H4 (cell line): Measurements from ENCODE around the gene CSTPP1. TPM values are rescaled to one million over a fixed set of nuclear protein-coding genes. Genes with fewer than 3 reads are reported as not detected.
"Not testable (repeated sequence)": the region's sequence is repeated elsewhere in the genome, so short reads cannot be mapped to it uniquely, and the experiment has no call there.

Source experiments
- DNase-seq: peaks from one replicate; pipeline ENCODE4 v3.0.0-alpha.2; 2015; ENCODE audit warnings: low spot score
- total RNA-seq: library from RNA; depleted of rRNA; stranded (reverse); fragments of >200 nt; shearing (Covaris generic); gene quantifications from 2 replicates; pipeline ENCODE4 v1.2.3, GENCODE V29; 2014

CSTPP1 gene
- total RNA-seq, 1 experiment from 2014 or later = 22.8 TPM

DNA sequence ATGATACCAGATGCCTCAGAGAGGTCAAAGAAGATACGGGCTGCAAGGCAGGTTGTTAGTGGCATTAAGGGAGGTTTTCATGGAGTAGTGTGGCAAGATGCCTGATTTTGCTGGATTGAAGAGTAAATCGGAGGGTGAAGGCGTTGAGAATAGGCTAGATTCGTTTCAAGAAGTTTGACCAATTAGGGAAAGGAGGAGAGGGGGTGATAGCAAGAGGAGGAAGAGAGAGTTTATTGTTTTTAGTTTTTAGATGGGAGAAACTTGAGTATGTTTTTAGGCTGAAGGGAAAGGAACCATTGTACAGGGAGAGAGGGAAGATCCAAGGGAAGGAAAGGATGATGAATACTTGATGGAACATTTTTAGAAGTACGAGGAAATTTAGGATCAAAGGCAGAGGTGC, 16.5 kb downstream of the CSTPP1 start:
- DNase-seq = no peak

DNA sequence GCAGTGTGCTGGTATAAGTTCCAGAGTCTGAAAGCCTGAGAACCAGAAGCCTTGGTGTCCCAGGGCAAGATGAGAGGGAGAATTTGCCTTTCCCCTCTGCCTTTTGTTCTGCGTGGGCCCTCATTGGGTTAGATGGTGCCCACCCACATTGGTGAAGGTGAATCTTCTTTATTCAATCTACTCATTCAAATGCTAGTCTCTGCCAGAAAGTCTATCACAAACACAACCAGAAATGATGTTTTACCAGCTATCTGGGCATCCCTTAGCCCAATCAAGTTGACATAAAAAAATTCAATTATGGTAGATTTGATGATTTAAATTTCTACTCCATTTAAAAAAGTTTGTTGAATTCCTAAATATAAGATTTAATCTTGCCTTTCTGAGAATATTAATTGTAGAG, 22.2 kb downstream of the CSTPP1 start:
- no peak for DNase-seq

DNA sequence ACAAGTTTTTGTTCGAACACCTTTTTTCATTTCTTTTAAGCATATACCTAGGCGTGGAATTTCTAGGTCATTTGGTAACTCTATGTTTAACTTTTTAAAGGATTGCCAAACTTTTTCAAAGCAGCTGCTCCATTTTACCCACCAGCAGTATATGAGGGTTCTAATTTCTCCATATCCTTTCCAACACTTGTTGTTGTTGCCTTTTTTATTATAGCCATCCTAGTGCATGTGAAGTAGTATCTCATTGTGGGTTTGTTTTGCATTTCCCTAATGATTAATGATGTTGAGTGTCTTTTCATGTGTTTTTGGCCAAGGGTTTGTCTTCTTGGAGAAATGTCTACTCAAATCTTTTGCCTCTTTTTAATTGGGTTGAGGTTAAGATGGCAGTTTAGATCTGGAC, 24.5 kb downstream of the CSTPP1 start:
- no peak for DNase-seq

DNA sequence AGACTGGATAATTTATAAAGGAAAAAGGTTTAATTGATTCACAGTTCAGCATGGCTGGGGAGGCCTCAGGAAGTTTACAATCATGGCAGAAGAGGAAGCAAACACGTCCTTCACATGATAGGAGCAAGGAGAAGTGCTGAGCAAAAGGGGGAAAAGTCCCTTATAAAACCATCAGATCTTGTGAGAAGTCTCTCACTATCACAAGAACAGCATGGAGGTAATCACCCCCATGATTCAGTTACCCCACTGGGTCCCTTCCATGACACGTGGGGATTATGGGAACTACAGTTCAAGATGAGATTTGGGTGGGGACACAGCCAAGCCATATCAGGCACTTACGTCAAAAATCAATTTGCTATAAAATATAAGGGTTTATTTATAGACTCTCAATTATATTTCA, 25.3 kb downstream of the CSTPP1 start:
- not testable (repeated sequence) for DNase-seq

DNA sequence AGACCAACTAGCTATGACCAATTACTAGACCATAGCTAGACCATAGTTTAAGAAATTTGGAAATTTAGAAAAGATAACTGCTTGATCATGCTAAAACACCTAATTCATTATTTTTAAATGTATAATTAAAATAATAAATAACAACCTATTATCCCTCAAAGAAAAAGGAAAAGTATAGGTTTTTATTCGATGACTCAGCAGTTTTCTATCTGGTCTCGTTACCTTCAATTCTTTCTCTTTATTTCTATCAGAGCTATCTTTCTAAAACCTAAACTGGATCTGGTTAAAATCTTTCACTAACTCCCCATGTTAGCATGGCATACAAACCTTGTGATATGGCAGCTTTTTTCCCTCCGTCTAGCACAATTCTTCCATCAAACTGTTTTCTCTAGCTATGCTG, 27.3 kb downstream of the CSTPP1 start:
- no peak for DNase-seq

DNA sequence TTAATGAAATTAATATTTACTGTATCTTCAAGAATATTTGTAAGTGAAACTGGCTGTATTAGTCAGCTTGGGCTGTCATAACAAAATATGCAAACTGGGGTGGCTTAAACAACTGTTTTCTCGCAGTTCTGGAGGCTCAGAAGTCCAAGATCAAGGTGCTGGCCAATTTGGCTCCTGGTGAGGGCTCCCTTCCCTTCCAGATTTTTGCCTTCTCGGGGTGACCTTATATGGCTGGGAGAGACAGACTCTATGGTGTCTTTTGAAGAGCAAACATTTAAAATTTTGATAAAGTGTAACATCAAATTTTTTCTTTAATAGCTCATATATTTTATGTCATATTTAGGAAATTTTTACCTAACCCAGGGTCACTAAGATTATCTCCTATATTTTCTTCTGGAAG, 30.2 kb downstream of the CSTPP1 start:
- no peak for DNase-seq

DNA sequence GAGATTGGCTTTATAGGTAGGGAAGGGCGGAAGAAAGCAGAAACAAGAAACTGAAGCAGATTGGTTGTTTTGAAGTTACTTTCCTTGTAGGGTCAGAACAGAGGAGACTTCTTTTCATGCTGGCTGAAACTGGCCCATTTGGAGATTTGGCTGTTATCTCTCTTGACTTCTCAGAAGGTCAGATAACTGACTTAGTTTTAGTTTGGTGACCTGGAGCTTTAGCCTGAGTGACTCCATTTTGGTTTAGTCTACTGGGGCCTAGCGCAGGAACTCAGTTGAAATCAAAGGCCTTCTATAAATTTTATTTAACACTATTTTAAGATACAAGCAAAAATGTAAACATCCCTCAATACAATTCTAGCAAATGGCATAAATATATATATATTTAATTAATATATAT, 31.4 kb downstream of the CSTPP1 start:
- no peak for DNase-seq

DNA sequence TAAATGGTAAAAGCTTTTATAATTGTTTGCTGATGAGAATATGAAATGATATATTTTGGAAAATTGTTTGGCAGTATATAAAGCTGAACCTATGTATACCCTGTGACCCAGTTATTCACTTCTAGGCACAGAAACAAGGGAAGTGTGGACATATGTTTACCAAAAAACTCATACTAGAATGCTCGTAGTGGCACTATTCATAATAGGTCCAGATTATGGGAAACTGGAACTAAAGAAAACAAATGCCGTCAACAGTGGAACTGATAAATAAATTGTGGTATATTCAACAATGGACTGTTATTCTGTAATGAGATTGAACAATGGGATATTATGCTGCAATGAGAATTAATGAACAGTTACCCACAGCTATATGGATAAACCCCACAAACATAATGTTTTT, 32.8 kb downstream of the CSTPP1 start:
- no peak for DNase-seq

DNA sequence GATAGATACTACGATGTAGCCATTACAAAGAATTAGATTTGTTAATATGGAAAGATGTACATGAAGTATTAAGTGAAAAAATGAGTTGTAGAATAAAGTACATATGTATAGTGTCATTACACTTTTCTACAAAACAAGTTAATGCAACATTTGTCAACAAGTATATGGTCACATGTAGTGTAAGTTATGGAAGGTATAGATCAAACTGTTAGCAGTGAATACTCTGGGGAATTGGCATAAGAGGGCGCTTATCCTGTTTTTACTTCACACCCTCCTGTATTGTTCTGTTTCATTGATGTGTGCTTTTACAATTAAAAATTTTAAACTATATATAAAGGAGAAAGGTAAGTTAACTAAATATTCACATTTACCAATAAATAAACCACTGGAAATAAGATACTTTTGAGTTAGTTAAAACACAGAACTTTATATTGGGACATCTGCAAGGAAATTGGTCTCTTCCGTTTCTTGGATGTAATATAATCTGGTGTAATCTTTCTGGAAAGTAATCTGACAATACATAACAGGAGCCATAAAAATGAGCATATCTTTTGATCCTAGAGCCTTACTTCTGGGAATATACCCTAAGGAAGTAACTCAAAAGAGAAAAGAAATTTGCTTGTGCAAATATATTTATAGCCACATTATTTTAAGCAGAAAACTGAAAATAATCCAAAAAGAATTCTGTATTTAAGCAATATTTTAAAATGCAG, 34.5 kb downstream of the CSTPP1 start:
- no peak for DNase-seq

DNA sequence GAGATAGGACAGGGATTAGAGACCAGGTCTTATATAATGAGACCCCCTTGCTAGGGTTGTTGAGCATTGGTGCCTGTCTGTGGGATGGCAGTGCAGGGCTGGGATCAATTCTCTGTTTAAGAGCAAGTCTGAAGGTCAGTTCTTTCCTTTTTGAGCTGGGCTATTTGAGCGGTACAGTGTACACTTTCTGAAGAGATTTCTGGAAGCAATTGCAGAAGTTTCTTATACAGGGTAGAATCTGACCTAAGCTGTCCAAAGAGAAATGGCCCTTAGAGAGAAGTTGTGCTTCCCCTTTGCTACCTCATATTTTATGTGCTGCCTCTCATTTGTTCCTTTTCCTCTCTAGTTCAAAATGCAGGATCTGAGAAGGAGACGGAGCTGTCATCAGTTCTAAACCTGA, 35.8 kb downstream of the CSTPP1 start:
- DNase-seq = no peak

DNA sequence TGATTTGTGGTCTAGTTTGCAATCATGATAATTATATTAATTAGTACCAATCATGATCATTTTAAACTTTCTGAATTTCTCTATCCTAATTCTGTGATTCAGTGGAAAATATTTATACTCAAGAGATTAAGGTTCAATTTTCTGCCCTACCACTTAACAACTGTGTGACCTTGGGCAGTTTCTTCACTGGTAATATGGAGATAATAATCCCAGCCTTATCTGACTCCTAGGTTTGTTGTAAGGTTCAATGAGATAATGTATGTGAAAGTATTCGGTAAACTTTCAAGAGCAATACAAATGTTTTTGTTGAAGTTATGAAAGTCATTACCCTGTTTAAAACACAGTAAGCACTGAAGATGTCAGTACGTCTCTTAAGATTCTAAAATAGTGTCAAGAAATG, 36.3 kb downstream of the CSTPP1 start:
- no peak for DNase-seq

DNA sequence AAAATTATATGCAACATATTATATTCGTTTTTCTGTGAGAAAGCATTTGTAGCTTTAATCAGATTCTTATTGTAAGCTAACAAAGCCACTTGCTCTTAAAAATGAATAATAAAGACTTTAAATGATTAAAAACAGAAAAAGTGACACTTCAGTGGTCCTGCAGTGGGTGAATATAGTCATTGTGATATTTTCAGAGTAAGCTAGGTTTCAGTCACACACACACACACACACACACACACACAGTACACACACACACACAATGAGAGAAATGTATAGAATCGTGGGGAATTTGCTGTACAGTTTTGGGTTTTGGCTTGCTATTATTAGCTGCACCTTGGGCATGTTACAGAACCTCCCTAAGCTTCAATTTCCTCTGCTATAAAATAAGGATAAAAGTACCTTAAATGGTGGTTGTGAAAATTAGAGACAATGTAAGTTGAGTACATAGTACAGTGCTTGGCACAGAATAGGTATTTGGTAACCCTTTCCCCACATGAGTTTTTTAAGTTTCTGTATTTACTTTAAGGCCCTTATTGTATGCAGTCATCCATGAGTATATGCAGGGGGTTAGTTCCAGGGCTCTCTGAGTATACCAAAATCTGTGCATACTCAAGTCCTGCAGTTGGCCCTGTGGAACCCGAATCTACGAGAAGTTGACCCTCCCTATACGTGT, 39.8 kb downstream of the CSTPP1 start:
- no peak for DNase-seq

DNA sequence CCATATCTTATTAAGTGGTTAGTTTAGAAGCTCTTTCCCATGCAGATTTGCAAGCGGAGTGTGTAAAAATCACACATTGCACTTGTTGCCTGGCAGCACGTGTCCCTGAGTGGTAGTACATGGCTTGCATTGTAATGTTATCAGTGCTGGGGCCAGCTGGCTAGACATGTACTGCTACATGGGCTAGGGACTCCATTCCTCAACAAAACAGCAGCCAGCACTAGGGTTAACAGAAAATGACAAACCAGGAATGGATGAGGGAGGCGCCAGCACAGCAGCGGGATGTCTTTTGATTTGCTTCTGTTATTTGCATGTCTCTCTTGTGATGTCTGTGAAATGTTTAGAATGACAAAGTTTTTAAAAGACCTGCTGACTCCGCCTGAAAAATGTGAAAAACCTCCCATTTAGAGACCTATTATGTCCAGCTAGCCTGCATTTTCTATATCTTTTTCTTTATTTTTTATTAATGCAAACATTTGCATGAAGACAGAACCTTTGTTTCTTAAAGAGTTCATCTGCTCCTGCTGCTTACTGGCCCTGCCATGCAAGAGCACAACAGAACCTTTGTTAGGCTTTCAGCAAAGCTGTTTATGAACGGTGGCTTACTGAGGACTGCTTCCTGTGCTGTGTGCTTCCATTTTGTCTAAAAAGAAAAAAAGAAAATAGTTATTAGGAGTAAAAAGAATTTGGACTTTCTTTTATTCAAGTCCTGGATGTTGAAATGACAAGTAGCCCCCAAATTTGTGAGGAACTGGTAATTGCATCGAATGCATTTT, 40.7 kb downstream of the CSTPP1 start:
- DNase-seq = no peak

DNA sequence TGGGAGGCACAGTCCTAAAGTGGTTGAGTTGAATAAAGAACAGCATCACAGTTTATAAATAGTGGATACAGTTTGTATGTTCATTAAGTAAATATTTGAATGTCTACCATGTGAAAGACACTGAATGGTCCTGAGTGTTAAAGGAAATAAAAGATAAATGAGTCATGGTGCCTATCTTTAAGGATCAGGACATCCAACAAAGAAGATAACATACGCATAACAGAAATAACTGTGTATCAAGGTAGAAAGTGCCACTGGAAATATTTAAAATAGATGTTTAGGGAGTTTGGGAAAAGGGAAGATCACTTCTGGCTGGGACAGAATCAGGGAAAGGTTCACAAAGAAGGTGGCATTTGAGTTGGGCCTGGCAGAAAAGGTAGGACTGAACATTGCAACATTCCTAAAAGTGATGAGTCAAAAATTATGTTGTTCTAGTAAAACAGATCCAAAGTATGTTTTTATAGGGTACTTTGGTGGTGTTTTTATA, 41.5 kb downstream of the CSTPP1 start:
- no peak for DNase-seq

DNA sequence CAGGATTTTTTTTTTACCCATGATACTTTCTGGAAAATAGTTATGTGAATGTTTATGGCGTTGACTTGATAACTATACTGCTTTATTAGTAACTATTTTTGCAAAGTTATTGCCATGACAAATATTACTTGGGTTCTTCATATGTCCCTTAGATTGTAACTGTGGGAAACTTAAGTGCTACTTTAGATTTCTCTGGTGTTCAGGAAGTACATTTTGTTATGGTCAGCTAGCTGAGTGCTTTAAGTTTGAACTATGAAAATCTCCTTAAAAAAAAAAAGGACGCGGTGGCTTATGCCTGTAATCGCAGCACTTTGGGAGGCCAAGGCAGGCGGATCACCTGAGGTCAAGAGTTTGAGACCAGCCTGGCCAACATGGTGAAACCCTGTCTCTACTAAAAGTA, 42.8 kb downstream of the CSTPP1 start:
- DNase-seq = no peak

DNA sequence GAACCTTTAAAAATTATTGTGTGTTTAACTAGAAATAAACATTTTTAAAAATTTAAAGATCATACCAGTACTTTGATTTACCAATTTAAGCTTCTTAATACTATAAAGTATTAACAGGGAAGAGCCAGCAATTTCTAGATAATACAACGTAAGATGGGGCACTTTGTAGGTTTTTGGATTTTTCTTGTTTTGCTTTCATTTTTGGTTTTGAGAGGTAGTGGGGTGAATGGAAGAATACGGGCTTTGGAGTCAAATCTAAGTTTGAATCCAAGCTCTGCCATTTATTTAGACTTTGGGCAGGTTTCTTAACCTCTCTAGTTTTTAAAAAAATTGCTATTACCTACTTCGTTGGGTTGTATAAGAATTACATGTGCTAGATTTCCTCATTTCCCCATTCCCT, 44.9 kb downstream of the CSTPP1 start:
- no peak for DNase-seq

DNA sequence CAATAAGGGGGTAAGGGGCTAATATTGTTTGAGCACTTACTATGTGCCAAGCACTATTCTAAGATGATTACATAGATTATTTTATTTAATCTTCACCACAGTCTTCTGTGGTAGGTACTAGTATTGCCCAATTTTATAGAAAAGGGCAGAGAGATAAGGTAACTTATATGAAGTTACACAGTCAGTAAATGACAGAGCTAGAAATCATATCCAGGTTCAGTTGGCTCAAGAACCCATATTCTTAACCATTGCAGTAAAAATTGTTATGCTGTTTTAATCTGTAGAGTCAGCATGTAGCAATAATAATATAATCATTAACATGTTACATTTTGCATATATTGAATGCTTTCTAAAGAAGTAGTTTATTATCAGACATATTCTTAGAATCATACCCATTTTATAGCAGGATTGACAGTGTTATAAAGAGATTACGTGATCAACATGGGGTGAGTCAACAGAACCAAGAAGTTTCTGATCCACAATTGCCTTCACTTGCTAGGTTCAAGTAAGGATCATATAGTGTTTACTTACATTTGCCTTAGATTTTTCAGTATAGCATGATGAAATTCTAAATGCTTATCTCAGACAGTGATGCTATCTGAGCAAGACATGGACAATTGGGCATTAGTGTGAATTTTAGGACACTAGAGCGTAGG, 46.4 kb downstream of the CSTPP1 start:
- DNase-seq = no peak

DNA sequence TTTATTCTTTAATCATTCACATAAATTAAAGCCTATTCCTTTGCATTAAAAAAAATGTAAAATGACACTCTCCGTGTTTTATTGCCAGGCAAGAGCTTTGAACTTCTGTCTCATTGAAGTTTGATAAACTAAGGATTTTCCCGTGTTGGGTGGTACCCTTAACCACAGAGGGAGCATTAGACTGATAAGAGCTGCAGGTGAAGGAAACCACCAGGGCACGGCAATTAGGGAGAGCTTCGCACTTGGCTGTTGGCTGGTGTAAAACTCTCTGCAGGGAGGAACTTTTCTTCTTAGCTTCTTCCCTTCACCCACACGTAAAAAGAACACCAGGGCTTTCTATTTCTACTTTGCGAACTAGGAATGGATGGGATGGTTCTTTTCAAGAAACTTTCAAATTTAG, 47.0 kb downstream of the CSTPP1 start:
- no peak for DNase-seq

DNA sequence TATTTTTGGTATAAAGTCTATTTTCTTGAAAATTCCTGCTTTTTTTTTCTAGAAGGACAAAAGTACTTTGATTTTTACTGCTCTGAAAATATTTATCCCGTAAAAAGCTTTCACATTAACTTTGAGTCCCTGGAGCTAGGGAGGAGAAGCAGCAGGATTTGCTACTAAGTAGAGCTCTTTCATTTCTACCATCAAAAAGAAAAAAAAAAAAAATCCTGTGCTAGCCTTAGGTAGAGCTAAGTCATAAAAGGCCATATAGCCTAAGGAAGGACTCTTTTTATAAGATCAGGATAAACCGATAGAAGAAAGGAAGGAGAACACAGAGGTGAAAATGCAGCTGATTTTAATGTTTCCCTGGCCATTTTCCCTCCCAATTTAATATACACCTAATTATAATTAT, 48.0 kb downstream of the CSTPP1 start:
- DNase-seq = no peak

DNA sequence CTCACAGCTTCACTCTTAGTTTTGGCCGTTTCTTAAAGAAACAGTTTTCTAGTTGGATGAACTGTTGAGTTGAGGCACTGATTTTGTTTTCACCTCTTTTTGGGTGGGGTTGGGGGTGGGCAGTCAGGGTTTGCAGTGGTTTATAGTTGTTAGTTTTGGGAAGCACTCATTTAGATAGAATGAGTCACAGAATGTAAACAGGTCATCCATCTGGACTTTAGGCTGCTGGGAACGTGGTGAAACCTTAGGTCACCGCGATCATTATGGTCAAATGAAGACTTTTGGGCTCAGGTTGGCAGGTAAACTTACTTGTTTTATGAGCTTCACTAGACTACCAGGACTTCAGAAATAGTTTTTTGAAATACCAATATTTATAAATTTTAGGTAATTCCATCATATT, 48.4 kb downstream of the CSTPP1 start:
- no peak for DNase-seq

DNA sequence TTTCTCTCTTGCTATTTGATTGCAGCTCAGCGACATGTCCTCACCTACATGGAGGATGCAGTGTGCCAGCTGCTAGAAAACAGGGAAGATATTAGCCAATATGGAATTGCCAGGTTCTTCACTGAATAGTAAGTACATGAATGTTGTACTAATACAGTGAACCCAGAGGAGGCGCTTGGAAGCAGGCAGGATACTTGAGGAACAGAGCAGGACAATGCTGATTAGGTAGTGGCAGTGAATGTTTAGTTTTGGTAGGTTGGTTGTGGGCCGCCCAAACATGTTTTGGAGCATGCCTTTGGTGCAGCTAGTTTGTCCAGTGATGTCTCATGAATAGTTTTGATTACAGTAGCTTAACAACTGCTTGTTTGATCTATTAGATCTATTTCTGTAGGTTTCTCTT, 50.6 kb downstream of the CSTPP1 start:
- DNase-seq = no peak

DNA sequence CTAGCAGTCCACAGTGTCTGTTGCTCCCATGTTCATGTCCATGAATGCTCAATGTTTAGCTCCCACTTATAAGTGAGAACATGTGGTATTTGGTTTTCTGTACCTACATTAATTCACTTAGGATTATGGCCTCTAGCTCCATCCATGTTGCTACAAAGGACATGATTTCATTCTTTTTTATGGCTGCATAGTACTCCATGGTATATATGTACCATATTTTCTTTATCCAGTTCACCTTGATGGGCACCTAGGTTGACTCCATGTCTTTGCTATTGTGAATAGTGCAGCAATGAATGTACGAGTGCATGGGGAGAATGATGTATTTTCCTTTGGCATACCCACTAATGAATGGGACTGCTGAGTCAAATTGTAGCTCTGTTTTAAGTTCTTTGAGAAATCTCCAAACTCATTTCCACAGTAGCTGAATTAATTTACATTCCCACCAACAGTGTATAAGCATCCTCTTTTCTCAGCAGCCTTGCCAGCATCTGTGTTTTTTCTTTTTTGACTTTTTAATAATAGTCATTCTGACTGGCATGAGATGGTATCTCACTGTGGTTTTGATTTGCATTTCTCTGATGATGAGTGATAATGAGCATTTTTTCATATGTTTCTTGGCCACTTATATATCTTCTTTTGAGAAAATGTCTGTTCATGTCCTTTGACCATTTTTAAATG, 53.4 kb downstream of the CSTPP1 start:
- DNase-seq = not testable (repeated sequence)
